Sigmoid colon (tissue), 4 donors: Measurements from ENCODE around the gene TMOD3.

ENCODE experiments used
- CTCF ChIP-seq, 4 experiments: fragments of 450-650 bp in 3 of 4; fragments of 200-600 bp in 1 of 4; IDR thresholded peaks; one replicate each; pipeline ENCODE4 v1.5.1; 2016 to 2019; ENCODE audit warnings: antibody characterized with exemption in 4 of 4, mild to moderate bottlenecking in 3 of 4, moderate library complexity in 2 of 4
- POLR2AphosphoS5 ChIP-seq, 4 donors: sonication (generic); formaldehyde crosslinking; IDR thresholded peaks; one replicate each; pipeline ENCODE4 v1.6.1; 2017; ENCODE audit warnings: antibody characterized with exemption in 4 of 4

- no peak for TF ChIP-seq CTCF (IDR thresholded peaks at IDR 0.05)
- no peak for TF ChIP-seq POLR2AphosphoS5 (IDR thresholded peaks at IDR 0.05)
Measured at GRCh38 chr15:51924156-51925068, 95.0 kb downstream of the TMOD3 start.
